CD4-positive, alpha-beta T cell (primary cell): ENCODE results near the gene DCLK1. TPM values are rescaled to one million over a fixed set of nuclear protein-coding genes. Genes with fewer than 3 reads are reported as not detected.

ENCODE experiments used
- ATAC-seq: fragments of 200-7000 bp; cut with Tn5 transposase; one replicate; pipeline ENCODE4 v1.10.0; 2022; ENCODE audit warnings: mild to moderate bottlenecking; ENCODE audit not compliant: poor library complexity
- CTCF ChIA-PET: fragments of 350-600 bp; sonication (Branson Sonifier 250); formaldehyde crosslinking; loops from one replicate; lab custom pipeline; 2021; ENCODE audit warnings: antibody characterized with exemption, inconsistent platforms; lab: Charles Lee
- POLR2A ChIA-PET: fragments of 350-600 bp; sonication (Branson Sonifier 250); formaldehyde crosslinking; loops from one replicate; lab custom pipeline; 2021; ENCODE audit warnings: antibody characterized with exemption, inconsistent platforms; lab: Charles Lee
- DNase-seq, 14 experiments: peaks; one replicate each; pipeline ENCODE4 v3.0.0-alpha.2; 2013 to 2020; ENCODE audit warnings: mixed read lengths in 2 of 14
- H3K27ac ChIP-seq, 2 donors: one replicate each; pipeline versions ENCODE4 v1.5.1 to v1.7.0; 2013; ENCODE audit warnings: low read length in 2 of 2, low read depth in 1 of 2, mild to moderate bottlenecking in 1 of 2
- H3K27me3 ChIP-seq, 2 experiments: 1 replicate in 1 of 2; 2 replicates in 1 of 2; pipeline versions ENCODE4 v1.6.1 to v1.7.0; 2013; ENCODE audit warnings: low read length in 2 of 2, control low read depth in 1 of 2, mild to moderate bottlenecking in 1 of 2, moderate library complexity in 1 of 2; ENCODE audit not compliant: insufficient read depth in 2 of 2, control insufficient read depth in 1 of 2
- H3K36me3 ChIP-seq: one replicate; pipeline ENCODE4 v1.6.1; 2013; ENCODE audit warnings: low read length, control low read depth; ENCODE audit not compliant: insufficient read depth
- H3K4me1 ChIP-seq: one replicate; pipeline ENCODE4 v1.6.1; 2013; ENCODE audit warnings: low read length, control low read depth; ENCODE audit not compliant: insufficient read depth
- H3K4me3 ChIP-seq: one replicate; pipeline ENCODE4 v1.5.1; 2013; ENCODE audit warnings: mild to moderate bottlenecking, low read length, moderate library complexity
- H3K9me3 ChIP-seq, 2 experiments: 1 replicate in 1 of 2; 2 replicates in 1 of 2; pipeline versions ENCODE4 v1.6.1 to v1.7.0; 2013; ENCODE audit warnings: low read length in 2 of 2, mild to moderate bottlenecking in 2 of 2, control low read depth in 1 of 2, moderate library complexity in 1 of 2; ENCODE audit not compliant: control insufficient read depth in 1 of 2, insufficient read depth in 1 of 2
- H3K27ac Mint-ChIP-seq: one replicate; pipeline ENCODE4 v1.8.0; 2020; ENCODE audit warnings: mixed read lengths
- H3K27me3 Mint-ChIP-seq: one replicate; pipeline ENCODE4 v1.8.0; 2021; ENCODE audit warnings: mixed read lengths
- H3K36me3 Mint-ChIP-seq: one replicate; pipeline ENCODE4 v1.8.0; 2021; ENCODE audit warnings: low read depth, mixed read lengths
- H3K4me1 Mint-ChIP-seq: one replicate; pipeline ENCODE4 v1.8.0; 2021; ENCODE audit warnings: low read depth, mixed read lengths
- H3K4me3 Mint-ChIP-seq: one replicate; pipeline ENCODE4 v1.8.0; 2020; ENCODE audit warnings: mild to moderate bottlenecking, mixed read lengths
- H3K9me3 Mint-ChIP-seq: one replicate; pipeline ENCODE4 v1.8.0; 2020; ENCODE audit warnings: mixed read lengths
- intact Hi-C, 2 experiments: fragments of 100-400 bp; cut with DNase I in 1 of 2; cut with micrococcal nuclease in 1 of 2; formaldehyde crosslinking; loops; one replicate each; pipeline versions ENCODE4 v1.15.1 to v1.9.0; 2023 to 2025; cut with DNase I, micrococcal nuclease
- total RNA-seq, 174 experiments: library from RNA in 2 of 174; stranded (reverse) in 2 of 174; gene quantifications; one replicate each; pipeline ENCODE4 v1.2.3 and lab custom pipeline; 2021 to 2026
- TF ChIP-seq, protein P1 (sequence below): fragments of 200-600 bp; IDR thresholded peaks from one replicate; pipeline ENCODE4 v1.8.0; 2022; ENCODE audit warnings: antibody characterized with exemption, mild to moderate bottlenecking

DCLK1 gene
- total RNA-seq, 2 experiments from 2014 or later: not detected

- no peaks in the 10 kb centered on the region for H3K36me3 Mint-ChIP-seq
- no peaks in the 10 kb centered on the region for H3K4me1 ChIP-seq
- H3K36me3 ChIP-seq: no peaks in the 10 kb centered on the region
- intact Hi-C loops: no loop called here
- no peaks in the 10 kb centered on the region for H3K27me3 ChIP-seq
- no peak overlapping the region for H3K27ac ChIP-seq
- no peaks in the 10 kb centered on the region for H3K4me1 Mint-ChIP-seq
- DNase-seq (no peak), ATAC-seq (no peak)
- no peaks in the 10 kb centered on the region for H3K27me3 Mint-ChIP-seq
- no peaks in the 10 kb centered on the region for H3K9me3 Mint-ChIP-seq
- no peak overlapping the region for H3K4me3 Mint-ChIP-seq
- peaks cover 0 to 27% of the 10 kb centered on the region in 2 experiments for H3K9me3 ChIP-seq
- TF ChIP-seq, protein P1, sequence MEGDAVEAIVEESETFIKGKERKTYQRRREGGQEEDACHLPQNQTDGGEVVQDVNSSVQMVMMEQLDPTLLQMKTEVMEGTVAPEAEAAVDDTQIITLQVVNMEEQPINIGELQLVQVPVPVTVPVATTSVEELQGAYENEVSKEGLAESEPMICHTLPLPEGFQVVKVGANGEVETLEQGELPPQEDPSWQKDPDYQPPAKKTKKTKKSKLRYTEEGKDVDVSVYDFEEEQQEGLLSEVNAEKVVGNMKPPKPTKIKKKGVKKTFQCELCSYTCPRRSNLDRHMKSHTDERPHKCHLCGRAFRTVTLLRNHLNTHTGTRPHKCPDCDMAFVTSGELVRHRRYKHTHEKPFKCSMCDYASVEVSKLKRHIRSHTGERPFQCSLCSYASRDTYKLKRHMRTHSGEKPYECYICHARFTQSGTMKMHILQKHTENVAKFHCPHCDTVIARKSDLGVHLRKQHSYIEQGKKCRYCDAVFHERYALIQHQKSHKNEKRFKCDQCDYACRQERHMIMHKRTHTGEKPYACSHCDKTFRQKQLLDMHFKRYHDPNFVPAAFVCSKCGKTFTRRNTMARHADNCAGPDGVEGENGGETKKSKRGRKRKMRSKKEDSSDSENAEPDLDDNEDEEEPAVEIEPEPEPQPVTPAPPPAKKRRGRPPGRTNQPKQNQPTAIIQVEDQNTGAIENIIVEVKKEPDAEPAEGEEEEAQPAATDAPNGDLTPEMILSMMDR: no peak
- CTCF ChIA-PET: no interaction called here
- POLR2A ChIA-PET: no interaction called here
- H3K27ac Mint-ChIP-seq: no peak overlapping the region
- no peak overlapping the region for H3K4me3 ChIP-seq
These were observed 365.8 kb downstream of the DCLK1 start for GRCh38 chr13:35765366-35765765.

DNA sequence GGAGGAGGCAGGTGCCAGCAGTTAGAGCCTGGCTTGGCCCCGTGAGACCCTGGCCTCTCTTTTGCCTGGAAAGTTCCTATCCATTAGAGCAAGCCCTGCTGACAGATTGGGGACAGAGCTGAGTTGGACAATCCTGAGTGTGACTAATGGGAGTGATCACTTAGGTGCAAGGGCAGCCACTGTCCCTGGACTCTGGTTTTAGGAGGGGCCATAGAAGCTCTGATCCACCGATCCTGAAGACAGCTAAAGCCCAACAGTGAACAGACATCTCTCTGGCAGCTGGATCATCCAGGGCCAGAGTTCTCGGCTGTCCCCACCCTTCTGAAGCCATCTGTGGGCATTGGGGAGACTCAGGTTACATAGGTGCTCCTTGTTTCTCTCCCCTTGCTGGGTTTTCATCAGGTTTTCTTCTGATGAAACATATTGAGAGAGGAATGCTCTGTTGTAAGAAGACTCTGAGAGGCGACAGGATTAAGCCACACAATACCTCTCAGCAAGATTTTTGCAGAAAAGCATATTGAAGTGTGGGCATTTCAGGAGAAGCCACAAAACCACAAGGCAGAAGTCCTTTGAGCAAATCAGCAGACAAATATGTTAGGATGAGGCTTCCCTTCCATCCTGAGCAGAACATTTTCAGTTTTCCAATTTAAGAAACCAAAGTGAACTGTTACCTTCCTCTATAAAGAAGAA is 366.7 kb downstream of the DCLK1 start:
- TF ChIP-seq, protein P1: no peak
- H3K27ac ChIP-seq: no peak overlapping the region
- Mint-ChIP-seq H3K36me3 (no peaks in the 10 kb centered on the region), H3K4me1 (no peaks in the 10 kb centered on the region), H3K9me3 (peaks cover 5% of the 10 kb centered on the region), H3K27me3 (no peaks in the 10 kb centered on the region), H3K27ac (no peak overlapping the region), H3K4me3 (no peak overlapping the region)
- no peak for DNase-seq
- no peaks in the 10 kb centered on the region for H3K36me3 ChIP-seq
- ChIA-PET POLR2A (no interaction called here), CTCF (no interaction called here)
- ATAC-seq: no peak
- peaks cover 0 to 27% of the 10 kb centered on the region in 2 experiments for H3K9me3 ChIP-seq
- no peak overlapping the region for H3K4me3 ChIP-seq
- H3K27me3 ChIP-seq: no peaks in the 10 kb centered on the region
- intact Hi-C loops: no loop called here
- no peaks in the 10 kb centered on the region for H3K4me1 ChIP-seq

DNA sequence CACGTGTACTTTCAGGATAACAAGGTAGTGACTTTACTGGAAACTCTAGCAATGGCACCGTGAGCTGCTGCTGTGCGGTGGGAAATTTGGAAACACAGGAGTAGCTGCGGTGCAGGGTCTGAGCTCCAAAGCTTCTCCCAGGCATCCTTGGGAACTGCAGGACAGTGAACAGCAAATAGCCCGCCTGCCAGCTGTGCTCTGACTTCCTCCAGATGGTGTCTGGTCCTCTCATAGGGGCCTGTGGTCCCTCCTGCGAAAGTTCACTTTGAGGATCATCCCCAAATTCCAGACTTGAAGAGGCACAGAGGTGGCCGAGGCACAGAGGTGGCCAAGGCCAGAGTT is 367.4 kb downstream of the DCLK1 start:
- no peaks in the 10 kb centered on the region for H3K36me3 Mint-ChIP-seq
- intact Hi-C loops: no loop called here

More for the DNA sequence above, 367.4 kb downstream of the DCLK1 start:
- H3K36me3 ChIP-seq: no peaks in the 10 kb centered on the region
- peaks cover 0 to 27% of the 10 kb centered on the region in 2 experiments for H3K9me3 ChIP-seq
- no peaks in the 10 kb centered on the region for H3K27me3 ChIP-seq
- DNase-seq (no peak), ATAC-seq (no peak)
- CTCF ChIA-PET: no interaction called here
- no peaks in the 10 kb centered on the region for H3K27me3 Mint-ChIP-seq
- TF ChIP-seq, protein P1: no peak
- H3K4me1 ChIP-seq: no peaks in the 10 kb centered on the region
- H3K4me3 ChIP-seq: no peak overlapping the region
- H3K9me3 Mint-ChIP-seq: peaks cover 8% of the 10 kb centered on the region
- H3K27ac ChIP-seq: no peak overlapping the region
- H3K27ac Mint-ChIP-seq: no peak overlapping the region
- no peaks in the 10 kb centered on the region for H3K4me1 Mint-ChIP-seq
- H3K4me3 Mint-ChIP-seq: no peak overlapping the region
- POLR2A ChIA-PET: no interaction called here
